ENCODE measurements around the gene PAWR. TPM values are rescaled to one million over a fixed set of nuclear protein-coding genes. Genes with fewer than 3 reads are reported as not detected.

PAWR gene
- total and polyA plus RNA-seq, 9 of the 15 experiments (the other 6 are each of a cell fraction or from before 2014, with no cell fraction given): 0.82 TPM; not detected in 8

- H2AFZ ChIP-seq (ENCODE audit: low read depth, low read length): no peak overlapping the region
- in situ Hi-C loops (cut with MboI): no loop called here
- FAIRE-seq (no peak), ATAC-seq (no peak), DNase-seq (ENCODE audit: extremely low read depth in 1 of 4, low spot score in 3 of 4) (no peak)
- no peaks in the 10 kb centered on the region for H3K36me3 ChIP-seq (ENCODE audit: control insufficient read depth, insufficient read depth, low read length)
- H3K9me3 ChIP-seq (replicated peaks; ENCODE audit: control insufficient read depth, insufficient read depth, low read depth, low read length): no peaks in the 10 kb centered on the region
- CTCF ChIA-PET (ENCODE audit: low intra/inter-chr PET ratio): no interaction called here
- no peak overlapping the region for H3K4me2 ChIP-seq (ENCODE audit: insufficient read depth, low read length)
- WGBS (ENCODE audit: insufficient coverage, low coverage, missing lambda C conversion rate): 0% methylated on average over 2 of the region's 2 CpGs
- H3K4me1 ChIP-seq (replicated peaks in 1 of 2; ENCODE audit: control insufficient read depth in 2 of 2, insufficient read depth in 2 of 2, low read length in 2 of 2): no peaks in the 10 kb centered on the region
- intact Hi-C loops (cut with micrococcal nuclease): no loop called here
- H3K27ac ChIP-seq (ENCODE audit: extremely low read depth, low read depth, low read length): no peak overlapping the region
- H3K9me1 ChIP-seq (ENCODE audit: control insufficient read depth, insufficient read depth, low read length): no peaks in the 10 kb centered on the region
- H3K4me3 ChIP-seq: no peak overlapping the region
- H3K27me3 ChIP-seq (ENCODE audit: control insufficient read depth in 2 of 2, insufficient read depth in 2 of 2, low read length in 2 of 2): no peaks in the 10 kb centered on the region
- no peaks in the 10 kb centered on the region for H4K20me1 ChIP-seq (replicated peaks; ENCODE audit: control insufficient read depth, insufficient read depth, low read length)
- H3K9ac ChIP-seq (ENCODE audit: insufficient read depth in 1 of 2, low read depth in 2 of 2, low read length in 2 of 2): no peak overlapping the region
- POLR2A ChIA-PET: no interaction called here
- no TSS peak for BruUV-seq (replicated peaks)
- H3K79me2 ChIP-seq (ENCODE audit: control insufficient read depth, insufficient read depth, low read length): no peaks in the 10 kb centered on the region
- TF ChIP-seq MTA3 (IDR thresholded peaks at IDR 0.05; ENCODE audit: borderline replicate concordance) (no peak), XRCC3 (IDR thresholded peaks at IDR 0.05) (no peak), HNRNPK (IDR thresholded peaks at IDR 0.05; ENCODE audit: low read depth, low read length, poor library complexity, severe bottlenecking) (no peak), ZNF239 (CRISPR knock-in tag; IDR thresholded peaks at IDR 0.05) (no peak), ZNF518B (CRISPR knock-in tag; IDR thresholded peaks at IDR 0.05) (no peak), RBM14 (IDR thresholded peaks at IDR 0.05; ENCODE audit: borderline replicate concordance, insufficient read depth, low read depth, low read length) (no peak), ZNF124 (CRISPR knock-in tag; IDR thresholded peaks at IDR 0.05) (no peak), ARID1B (IDR thresholded peaks at IDR 0.05) (no peak), ARID2 (IDR thresholded peaks at IDR 0.05) (no peak), RNF2 (IDR thresholded peaks at IDR 0.05) (no peak), ZNF655 (CRISPR knock-in tag; IDR thresholded peaks at IDR 0.05) (no peak), ZNF197 (CRISPR knock-in tag; IDR thresholded peaks at IDR 0.05; ENCODE audit: low read depth) (no peak), MXI1 (IDR thresholded peaks at IDR 0.05; ENCODE audit: low read depth, low read length) (no peak), ZBTB33 (CRISPR knock-in tag; IDR thresholded peaks at IDR 0.05) (no peak), NKRF (IDR thresholded peaks at IDR 0.05; ENCODE audit: borderline replicate concordance) (no peak)
Measured at GRCh38 chr12:79686171-79686570, 4.6 kb downstream of the PAWR start.

Measured in K562 (cell line).